ENCODE measurements around the gene CRYBB3. TPM values are rescaled to one million over a fixed set of nuclear protein-coding genes. Genes with fewer than 3 reads are reported as not detected.

The CRYBB3 gene
- total and polyA plus RNA-seq, 9 of the 15 experiments (the other 6 are each of a cell fraction or from before 2014, with no cell fraction given) = not detected

GRCh38 chr22:25186140-25186539 is 13.5 kb upstream of the CRYBB3 start:
- WGBS (ENCODE audit: insufficient coverage, low coverage, missing lambda C conversion rate) = 0% methylated on average over 1 of the region's 3 CpGs

More at GRCh38 chr22:25186140-25186539, 13.5 kb upstream of the CRYBB3 start:
- no peaks in the 10 kb centered on the region for H3K79me2 ChIP-seq (ENCODE audit: control insufficient read depth, insufficient read depth, low read length)
- H3K4me2 ChIP-seq (ENCODE audit: insufficient read depth, low read length) = no peak overlapping the region
- peaks cover 0 to 17% of the 10 kb centered on the region in 2 experiments; a peak in 1 of 5 replicates for H3K27me3 ChIP-seq (ENCODE audit: control insufficient read depth in 2 of 2, insufficient read depth in 2 of 2, low read length in 2 of 2)
- no peaks in the 10 kb centered on the region for H3K36me3 ChIP-seq (ENCODE audit: control insufficient read depth, insufficient read depth, low read length)
- in situ Hi-C loops (cut with MboI) (no loop called here), intact Hi-C loops (cut with micrococcal nuclease) (no loop called here)
- no peak overlapping the region for H2AFZ ChIP-seq (ENCODE audit: low read depth, low read length)
- DNase-seq (ENCODE audit: extremely low read depth in 1 of 4, low spot score in 3 of 4) (no peak), FAIRE-seq (no peak), ATAC-seq (no peak)
- H4K20me1 ChIP-seq (replicated peaks; ENCODE audit: control insufficient read depth, insufficient read depth, low read length) = no peaks in the 10 kb centered on the region
- ChIA-PET CTCF (ENCODE audit: low intra/inter-chr PET ratio) (no interaction called here), POLR2A (no interaction called here)
- H3K4me3 ChIP-seq = no peak overlapping the region
- no TSS peak for BruUV-seq (replicated peaks)
- H3K9me3 ChIP-seq (replicated peaks; ENCODE audit: control insufficient read depth, insufficient read depth, low read depth, low read length) = no peaks in the 10 kb centered on the region
- H3K27ac ChIP-seq (ENCODE audit: extremely low read depth, low read depth, low read length) = no peak overlapping the region
- H3K9ac ChIP-seq (ENCODE audit: insufficient read depth in 1 of 2, low read depth in 2 of 2, low read length in 2 of 2) = no peak overlapping the region
- no peaks in the 10 kb centered on the region for H3K9me1 ChIP-seq (ENCODE audit: control insufficient read depth, insufficient read depth, low read length)
- no peaks in the 10 kb centered on the region for H3K4me1 ChIP-seq (replicated peaks in 1 of 2; ENCODE audit: control insufficient read depth in 2 of 2, insufficient read depth in 2 of 2, low read length in 2 of 2)
- TF ChIP-seq ZNF764 (CRISPR knock-in tag; IDR thresholded peaks at IDR 0.05; ENCODE audit: low read depth) = no peak
- no peak for TF ChIP-seq EWSR1 (IDR thresholded peaks at IDR 0.05; ENCODE audit: borderline replicate concordance, low read depth, partially characterized antibody)
- TF ChIP-seq, protein P1, sequence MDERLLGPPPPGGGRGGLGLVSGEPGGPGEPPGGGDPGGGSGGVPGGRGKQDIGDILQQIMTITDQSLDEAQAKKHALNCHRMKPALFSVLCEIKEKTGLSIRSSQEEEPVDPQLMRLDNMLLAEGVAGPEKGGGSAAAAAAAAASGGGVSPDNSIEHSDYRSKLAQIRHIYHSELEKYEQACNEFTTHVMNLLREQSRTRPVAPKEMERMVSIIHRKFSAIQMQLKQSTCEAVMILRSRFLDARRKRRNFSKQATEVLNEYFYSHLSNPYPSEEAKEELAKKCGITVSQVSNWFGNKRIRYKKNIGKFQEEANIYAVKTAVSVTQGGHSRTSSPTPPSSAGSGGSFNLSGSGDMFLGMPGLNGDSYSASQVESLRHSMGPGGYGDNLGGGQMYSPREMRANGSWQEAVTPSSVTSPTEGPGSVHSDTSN (CRISPR knock-in tag; IDR thresholded peaks at IDR 0.05; ENCODE audit: low read depth) = no peak
- TF ChIP-seq, protein P1 (tag; conservative IDR thresholded peaks at IDR 0.05; ENCODE audit: low read depth) = no peak

All from K562 (cell line).